ENCODE measurements around the gene PNPLA7. TPM values are rescaled to one million over a fixed set of nuclear protein-coding genes. Genes with fewer than 3 reads are reported as not detected.
"Not testable (repeated sequence)": the region's sequence is repeated elsewhere in the genome, so short reads cannot be mapped to it uniquely, and the experiment has no call there.

Gene PNPLA7
- total and polyA plus RNA-seq, 11 donors = 0.78 to 10.1 (median 7.6) TPM

DNA sequence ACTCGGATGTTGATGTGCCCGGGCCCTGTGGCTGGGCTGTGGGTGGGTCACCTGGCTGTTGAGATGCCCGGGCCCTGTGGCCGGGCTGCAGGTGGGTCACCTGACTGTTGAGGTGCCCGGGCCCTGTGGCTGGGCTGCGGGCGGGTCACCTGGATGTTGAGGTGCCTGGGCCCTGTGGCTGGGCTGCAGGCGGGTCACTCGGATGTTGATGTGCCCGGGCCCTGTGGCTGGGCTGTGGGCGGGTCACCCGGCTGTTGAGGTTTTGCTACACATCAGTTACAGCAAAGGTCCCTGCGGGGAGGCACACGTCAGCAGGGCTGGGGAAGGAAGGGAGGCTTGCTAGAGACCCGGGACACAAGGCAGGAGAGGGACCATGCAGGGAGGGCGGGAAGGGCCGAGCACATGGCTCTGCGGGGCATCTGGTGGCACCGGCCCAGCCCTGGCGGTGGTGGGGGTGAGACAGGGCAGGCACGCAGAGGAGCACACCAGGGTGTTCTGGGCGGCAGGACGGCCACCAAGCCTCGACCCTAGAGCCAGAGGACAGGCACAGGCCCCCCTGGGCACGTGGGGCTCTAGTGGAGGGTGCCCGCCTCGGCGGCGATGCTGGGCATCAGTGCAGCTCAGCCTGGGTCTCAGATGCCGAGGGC, 35.4 kb downstream of the PNPLA7 start:
- ATAC-seq = peak in 1 of 4 donors; percentile 34

DNA sequence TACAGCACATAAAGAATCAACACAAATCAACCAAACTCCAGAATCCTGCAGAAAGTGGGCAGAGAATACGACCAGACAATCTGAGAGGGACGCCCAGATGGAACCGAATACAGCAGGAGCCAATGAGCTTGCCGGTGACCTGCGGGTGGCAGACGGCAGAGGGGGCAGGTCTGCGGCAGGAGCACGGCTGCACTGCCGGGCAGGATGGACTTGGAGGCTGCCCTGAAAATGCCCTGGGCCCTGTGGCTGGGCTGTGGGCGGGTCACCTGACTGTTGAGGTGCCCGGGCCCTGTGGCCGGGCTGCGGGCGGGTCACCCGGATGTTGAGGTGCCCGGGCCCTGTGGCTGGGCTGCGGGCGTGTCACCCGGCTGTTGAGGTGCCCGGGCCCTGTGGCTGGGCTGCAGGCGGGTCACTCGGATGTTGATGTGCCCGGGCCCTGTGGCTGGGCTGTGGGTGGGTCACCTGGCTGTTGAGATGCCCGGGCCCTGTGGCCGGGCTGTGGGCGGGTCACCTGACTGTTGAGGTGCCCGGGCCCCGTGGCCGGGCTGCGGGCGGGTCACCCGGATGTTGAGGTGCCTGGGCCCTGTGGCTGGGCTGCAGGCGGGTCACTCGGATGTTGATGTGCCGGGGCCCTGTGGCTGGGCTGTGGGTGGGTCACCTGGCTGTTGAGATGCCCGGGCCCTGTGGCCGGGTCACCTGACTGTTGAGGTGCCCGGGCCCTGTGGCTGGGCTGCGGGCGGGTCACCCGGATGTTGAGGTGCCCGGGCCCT, 36.2 kb downstream of the PNPLA7 start:
- ATAC-seq; H3K36me3 ChIP-seq; H3K4me1 ChIP-seq; H3K27ac ChIP-seq; H3K9me3 ChIP-seq; intact Hi-C loops (cut with DNase I); H3K4me3 ChIP-seq; H3K27me3 ChIP-seq; DNase-seq: not testable (repeated sequence)
- 87 to 93% (median 92%) methylated on average over 20 to 42 of the region's 42 CpGs for WGBS, 4 donors

More for the DNA sequence above, 35.4 kb downstream of the PNPLA7 start:
- DNase-seq = no peak
- H3K4me3 ChIP-seq = no peak overlapping the region
- intact Hi-C loops (cut with DNase I) = no loop called here
- TF ChIP-seq POLR2A (IDR thresholded peaks at IDR 0.05) = no peak
- TF ChIP-seq, protein P1, sequence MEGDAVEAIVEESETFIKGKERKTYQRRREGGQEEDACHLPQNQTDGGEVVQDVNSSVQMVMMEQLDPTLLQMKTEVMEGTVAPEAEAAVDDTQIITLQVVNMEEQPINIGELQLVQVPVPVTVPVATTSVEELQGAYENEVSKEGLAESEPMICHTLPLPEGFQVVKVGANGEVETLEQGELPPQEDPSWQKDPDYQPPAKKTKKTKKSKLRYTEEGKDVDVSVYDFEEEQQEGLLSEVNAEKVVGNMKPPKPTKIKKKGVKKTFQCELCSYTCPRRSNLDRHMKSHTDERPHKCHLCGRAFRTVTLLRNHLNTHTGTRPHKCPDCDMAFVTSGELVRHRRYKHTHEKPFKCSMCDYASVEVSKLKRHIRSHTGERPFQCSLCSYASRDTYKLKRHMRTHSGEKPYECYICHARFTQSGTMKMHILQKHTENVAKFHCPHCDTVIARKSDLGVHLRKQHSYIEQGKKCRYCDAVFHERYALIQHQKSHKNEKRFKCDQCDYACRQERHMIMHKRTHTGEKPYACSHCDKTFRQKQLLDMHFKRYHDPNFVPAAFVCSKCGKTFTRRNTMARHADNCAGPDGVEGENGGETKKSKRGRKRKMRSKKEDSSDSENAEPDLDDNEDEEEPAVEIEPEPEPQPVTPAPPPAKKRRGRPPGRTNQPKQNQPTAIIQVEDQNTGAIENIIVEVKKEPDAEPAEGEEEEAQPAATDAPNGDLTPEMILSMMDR (IDR thresholded peaks at IDR 0.05) = no peak
- no peaks in the 10 kb centered on the region for H3K4me1 ChIP-seq
- no peak overlapping the region for H3K27ac ChIP-seq
- no peaks in the 10 kb centered on the region for H3K27me3 ChIP-seq
- peaks cover 0 to 3% (median 0%) of the 10 kb centered on the region in 12 donors for H3K9me3 ChIP-seq
- peaks cover 0 to 6% (median 0%) of the 10 kb centered on the region in 9 donors for H3K36me3 ChIP-seq
- 91 to 92% (median 92%) methylated on average over 20 to 30 of the region's 30 CpGs for WGBS, 4 donors

DNA sequence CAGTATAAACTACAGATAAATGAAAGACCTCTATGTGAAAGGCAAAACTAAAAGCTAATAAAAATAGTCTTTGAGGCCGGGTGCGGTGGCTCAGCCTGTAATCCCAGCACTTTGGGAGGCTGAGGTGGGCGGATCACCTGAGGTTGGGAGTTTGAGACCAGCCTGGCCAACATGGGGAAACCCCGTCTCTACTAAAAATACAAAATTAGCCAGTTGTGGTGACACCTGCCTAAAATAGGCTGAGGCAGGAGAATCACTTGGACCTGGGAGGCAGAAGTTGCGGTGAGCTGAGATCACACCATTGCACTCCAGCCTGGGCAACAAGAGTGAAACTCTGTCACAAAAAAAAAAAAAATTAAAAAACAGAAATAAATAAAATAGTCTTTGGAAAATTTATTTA, 37.1 kb downstream of the PNPLA7 start:
- H3K4me1 ChIP-seq; H3K9me3 ChIP-seq; H3K36me3 ChIP-seq; H3K27me3 ChIP-seq; intact Hi-C loops (cut with DNase I); DNase-seq; H3K27ac ChIP-seq; ATAC-seq; H3K4me3 ChIP-seq: not testable (repeated sequence)
- 90 to 96% (median 94%) methylated on average over 5 of the region's 5 CpGs for WGBS, 4 donors

DNA sequence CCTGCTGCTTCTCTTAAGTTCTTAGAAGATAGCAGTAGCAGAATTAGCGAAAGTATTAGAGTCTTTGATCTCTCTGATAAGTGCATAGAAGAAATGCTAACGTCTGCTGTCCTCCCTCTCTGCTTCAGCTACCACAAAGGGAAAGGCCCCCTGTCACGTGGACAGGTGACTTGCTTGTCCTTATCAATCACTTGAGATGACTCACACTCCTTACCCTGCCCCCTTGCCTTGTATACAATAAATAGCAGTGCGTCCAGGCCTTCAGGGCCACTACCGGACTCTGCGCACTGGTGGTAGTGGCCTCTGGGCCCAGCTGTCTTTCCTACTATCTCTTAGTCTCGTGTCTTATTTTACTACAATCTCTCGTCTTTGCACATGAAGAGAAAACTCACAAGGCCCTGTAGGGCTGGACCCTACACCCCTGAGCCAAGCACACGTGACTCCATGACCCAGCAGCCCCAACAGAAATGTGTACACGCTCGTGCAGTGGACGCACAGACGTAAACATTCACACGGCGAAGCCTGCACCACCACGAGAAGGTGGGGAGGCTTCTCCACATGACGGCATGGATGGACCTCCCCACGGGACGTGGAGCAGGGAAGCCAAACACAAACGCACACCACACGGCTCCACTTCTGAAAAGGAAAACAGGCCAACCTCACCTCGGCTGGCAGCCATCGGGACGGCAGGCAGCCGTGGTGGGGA, 38.3 kb downstream of the PNPLA7 start:
- 89 to 91% (median 90%) methylated on average over 25 of the region's 25 CpGs for WGBS, 4 donors
- DNase-seq (no peak), ATAC-seq (no peak)
- H3K4me1 ChIP-seq = no peaks in the 10 kb centered on the region
- TF ChIP-seq, protein P1 (IDR thresholded peaks at IDR 0.05) = no peak
- TF ChIP-seq POLR2A (IDR thresholded peaks at IDR 0.05) = no peak
- H3K9me3 ChIP-seq = peaks cover 0 to 8% (median 0%) of the 10 kb centered on the region in 12 donors
- peaks cover 0 to 6% (median 0%) of the 10 kb centered on the region in 9 donors for H3K36me3 ChIP-seq
- no peaks in the 10 kb centered on the region for H3K27me3 ChIP-seq
- H3K4me3 ChIP-seq = no peak overlapping the region
- H3K27ac ChIP-seq = no peak overlapping the region
- intact Hi-C loops (cut with DNase I) = no loop called here

DNA sequence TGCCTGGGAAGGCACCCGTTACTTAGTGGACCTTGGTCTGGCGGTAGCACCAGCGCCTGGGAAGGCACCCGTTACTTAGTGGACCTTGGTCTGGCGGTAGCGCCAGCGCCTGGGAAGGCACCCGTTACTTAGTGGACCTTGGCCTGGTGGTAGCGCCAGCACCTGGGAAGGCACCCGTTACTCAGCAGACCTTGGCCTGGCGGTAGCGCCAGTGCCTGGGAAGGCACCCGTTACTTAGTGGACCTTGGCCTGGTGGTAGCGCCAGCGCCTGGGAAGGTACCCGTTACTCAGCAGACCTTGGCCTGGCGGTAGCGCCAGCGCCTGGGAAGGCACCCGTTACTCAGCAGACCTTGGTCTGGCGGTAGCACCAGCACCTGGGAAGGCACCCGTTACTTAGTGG, 39.1 kb downstream of the PNPLA7 start:
- H3K4me1 ChIP-seq; ATAC-seq; H3K9me3 ChIP-seq; H3K27ac ChIP-seq; H3K36me3 ChIP-seq; H3K27me3 ChIP-seq; H3K4me3 ChIP-seq; DNase-seq; intact Hi-C loops (cut with DNase I): not testable (repeated sequence)
- WGBS, 4 donors = 95 to 98% (median 96%) methylated on average over 21 to 22 of the region's 22 CpGs
